HG02588 (cell line): ENCODE results near the gene CYB561A3.

Experiments
- ATAC-seq: cut with Tn5 transposase; IDR thresholded peaks from one replicate; pipeline ENCODE4 v1.9.1; 2021; ENCODE audit warnings: mild to moderate bottlenecking, moderate library complexity; ENCODE audit not compliant: unreplicated experiment

CYB561A3 gene

DNA sequence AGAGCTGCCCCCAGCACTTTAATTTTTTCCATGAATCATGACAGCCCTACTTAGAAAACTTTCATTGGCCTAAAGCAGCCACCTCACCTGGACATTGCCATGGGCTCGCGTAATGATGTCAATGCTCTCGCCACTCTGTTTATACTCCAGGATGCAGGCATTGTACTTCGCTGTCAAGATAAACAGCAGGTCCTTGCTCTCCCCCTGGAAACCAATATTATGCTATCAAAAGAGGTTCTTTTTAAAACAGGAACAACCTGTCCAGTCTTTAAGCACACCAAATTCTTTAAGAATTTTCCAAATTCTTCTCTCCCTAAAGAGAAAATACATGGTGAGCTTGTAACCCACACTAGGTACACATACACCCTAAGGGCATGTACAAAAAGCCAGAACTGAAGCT is 31.8 kb downstream of the CYB561A3 start:
- ATAC-seq = no peak

DNA sequence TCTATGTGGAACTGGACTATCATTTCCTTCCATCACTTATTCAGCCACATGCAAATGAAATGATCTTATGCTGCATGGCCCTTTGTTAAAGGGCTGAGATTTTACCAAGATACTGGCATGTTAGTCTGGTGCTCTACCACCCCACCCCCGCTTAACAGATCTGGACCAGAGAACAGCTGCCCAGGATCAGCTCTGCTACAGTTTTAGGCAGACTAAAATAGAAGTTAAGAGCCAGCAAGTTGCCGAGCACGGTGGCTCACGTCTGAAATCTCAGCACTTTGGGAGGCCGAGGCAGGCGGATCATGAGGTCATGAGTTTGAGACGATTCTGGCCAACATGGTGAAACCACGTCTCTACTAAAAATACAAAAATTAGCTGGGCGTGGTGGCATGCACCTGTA is 33.3 kb downstream of the CYB561A3 start:
- no peak for ATAC-seq

DNA sequence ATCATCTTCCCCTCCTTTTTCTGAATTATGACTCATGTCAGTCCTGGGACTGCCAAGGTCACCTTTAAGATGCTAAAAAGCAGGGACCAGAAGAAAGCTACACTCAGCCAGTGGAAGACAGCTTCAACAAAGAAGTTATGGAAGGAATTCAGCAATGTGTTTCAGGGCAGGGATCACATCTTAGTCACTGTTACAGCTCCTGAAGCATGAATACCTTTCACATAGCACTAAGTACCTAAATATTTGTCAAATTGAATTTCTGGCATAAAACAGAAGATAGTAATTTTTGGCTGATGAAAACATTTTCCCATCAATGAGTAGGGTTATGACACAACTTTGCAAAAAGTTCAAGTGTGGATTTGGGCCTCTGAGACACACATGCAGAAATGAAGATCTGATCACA is 34.0 kb downstream of the CYB561A3 start:
- ATAC-seq = no peak

DNA sequence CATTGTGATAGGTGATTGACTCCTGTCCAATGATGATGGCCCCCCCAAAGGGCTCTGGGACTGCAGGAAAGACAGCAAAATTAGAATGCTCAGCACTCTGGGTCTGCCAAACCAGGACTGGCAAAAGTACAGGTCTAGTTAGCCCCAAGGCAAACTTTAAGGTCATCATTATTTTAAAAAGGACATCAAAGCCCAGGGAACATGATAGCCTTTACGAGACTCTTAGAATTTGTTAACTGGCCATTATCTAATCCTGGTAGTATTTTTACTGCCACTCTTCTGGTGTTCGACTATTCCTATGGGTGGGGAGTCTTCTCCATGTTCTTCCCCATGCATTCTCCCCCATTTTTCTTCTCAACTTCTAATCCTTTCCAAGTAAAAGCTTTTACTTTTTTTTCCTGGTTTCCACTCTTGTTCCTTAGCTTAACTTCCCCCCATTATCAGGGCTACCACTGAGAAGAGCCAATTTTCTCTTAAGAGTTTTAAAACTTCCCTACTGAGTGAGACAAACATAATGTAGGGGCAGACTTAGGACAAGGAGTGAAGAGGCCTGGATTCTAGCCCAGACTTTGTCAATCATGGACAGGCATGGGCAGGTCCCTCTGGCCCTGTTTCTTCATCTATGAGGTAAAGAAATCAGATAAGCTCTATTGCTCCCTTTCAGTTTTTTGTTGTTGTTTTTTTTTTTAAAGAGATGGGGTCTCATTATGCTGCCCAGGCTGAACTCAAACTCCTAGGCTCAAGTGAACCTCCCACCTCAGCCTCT is 35.9 kb downstream of the CYB561A3 start:
- ATAC-seq = no peak

DNA sequence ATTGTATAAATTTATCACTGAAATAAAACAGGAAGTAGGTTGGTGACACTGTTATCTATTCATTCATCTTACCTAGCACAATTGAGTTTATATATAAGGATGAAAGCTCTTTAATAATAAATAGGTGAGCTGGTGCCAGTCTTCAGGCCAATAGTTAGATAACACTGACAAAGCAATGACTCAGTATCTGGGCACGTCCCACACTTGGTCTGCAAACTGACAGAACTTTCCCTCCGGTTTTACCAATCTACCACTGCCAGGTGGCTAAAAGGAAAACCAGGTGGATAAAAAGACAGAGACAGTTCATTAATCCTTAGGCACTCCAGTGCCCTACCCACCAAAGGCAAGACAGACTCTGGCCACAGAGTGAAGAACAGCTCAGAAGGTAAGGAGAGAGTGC is 46.4 kb downstream of the CYB561A3 start:
- ATAC-seq = no peak

DNA sequence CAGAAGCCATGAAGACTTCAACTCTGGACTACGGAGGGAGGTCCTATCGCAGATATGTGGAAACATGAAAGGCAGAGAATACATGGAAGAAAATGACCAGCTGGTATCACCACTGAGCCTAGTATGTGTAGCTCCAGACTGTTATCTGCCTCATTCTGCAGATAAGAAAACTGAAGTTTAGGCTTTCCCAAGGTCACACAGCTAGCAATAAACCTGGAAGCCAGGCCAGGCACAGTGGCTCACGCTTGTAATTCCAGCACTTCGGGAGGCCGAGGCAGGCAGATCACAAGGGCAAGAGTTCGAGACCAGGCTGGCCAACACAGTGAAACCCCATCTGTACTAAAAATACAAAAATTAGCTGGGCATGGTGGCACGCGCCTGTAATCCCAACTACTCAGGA is 50.9 kb downstream of the CYB561A3 start:
- no peak for ATAC-seq

DNA sequence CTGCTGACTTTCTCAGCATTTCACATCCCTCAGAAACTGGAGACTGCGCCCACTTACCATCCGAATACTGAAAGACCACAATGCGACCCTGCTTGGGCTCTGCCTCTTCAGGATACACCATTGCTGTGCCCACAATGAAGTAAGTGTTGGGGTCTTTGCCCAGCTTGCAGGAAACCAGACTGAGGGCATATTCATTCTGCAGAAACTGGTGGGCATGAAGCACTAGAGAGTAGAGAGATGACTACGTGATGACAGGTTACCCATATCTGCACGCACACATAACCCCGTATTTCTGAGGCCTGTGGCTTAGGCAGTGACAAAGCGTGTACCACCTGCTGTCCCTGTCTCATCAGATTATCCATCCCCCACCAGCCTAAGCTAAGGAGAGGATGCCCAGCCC is 51.9 kb downstream of the CYB561A3 start:
- no peak for ATAC-seq

DNA sequence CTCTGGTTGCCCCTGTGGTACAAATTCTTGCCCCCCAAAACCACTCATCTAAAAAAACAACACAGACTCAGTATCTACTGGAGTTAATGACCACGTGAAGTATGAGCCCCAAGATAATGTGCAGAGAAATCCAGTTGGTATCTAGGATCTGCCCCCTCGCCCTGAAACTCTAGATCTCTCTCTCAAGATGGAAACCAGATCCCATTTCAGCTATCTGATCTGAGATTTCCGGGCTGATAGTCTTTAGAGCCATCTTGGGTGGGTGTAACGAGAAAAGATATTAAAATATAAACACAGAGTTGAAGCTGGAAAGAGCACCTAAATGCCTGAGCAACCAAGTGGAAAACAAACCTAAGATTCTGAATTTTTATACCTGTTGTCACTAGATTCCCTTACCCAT is 52.5 kb downstream of the CYB561A3 start:
- no peak for ATAC-seq

DNA sequence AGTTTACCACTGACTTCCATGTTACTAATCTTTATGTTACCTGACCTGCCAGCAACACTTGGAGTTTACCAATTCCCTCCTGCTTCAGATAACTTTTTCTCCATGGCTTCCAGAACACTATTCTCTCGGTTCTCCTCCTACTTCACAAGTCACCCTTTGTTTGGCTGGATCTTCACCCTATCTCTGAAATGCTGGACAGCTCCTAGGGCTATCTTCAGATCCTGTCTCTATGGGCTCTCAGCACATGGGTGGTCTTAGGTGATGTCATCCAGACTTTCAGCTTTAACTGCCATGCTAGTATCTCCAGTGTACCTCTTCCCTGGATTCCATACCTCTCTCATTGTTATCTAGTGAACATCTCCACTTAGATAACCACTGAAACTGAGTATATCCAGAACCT is 54.3 kb downstream of the CYB561A3 start:
- ATAC-seq = no peak

DNA sequence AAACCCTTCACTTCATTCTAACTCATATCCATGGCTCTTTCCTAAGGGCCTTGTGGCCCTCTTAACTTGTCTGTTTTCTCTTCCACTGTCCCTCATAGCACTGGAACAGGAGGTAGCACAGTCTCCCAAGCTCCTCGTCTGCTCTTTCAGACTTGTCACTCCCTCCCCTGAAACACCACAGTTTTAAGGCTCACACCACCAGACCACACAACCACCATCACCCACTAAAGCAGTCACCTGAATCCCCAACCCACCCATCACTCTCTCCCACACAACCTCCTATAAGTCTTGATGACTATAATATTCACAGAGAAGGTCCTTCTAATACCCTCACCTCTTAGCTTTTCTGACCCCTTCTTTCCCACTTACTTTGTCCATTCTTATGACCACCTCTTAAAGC is 55.5 kb downstream of the CYB561A3 start:
- no peak for ATAC-seq

DNA sequence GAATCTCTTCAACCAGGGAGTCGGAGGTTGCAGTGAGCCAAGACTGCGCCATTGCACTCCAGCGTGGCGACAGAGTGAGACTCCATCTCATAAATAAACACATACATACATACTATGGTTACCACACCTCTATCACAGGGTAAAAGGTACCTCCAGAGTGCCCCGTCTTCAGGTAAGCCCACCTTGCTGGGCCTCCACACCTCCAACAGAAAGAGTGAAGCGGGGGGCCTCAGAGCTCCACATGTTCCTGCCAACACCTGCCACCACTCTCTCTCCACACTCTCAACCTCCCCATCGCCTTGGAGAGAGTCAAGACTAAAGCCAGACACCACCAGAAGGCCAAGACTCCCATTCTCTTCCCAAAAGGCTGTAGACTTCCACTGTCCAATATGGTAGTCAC is 56.3 kb downstream of the CYB561A3 start:
- ATAC-seq = no peak

DNA sequence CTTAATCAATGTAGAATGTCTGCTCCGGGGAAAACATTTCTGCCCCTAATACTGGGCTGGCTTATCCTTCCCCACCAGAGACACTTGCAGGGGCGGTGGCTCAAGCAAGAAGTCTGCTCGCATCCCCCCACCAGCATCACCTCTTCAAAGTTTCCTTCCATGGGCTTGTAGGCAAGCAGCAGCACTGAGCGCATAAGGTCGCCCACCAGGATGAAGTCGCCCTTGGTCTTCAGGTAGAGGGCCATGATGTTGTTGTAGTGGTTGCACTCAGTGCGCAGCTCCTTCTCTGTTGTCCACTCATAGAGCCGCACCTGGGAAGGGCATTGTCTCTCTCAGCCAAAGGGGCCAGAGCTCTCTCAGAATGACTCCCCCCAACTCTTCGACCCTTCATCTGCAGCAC is 58.0 kb downstream of the CYB561A3 start:
- no peak for ATAC-seq

DNA sequence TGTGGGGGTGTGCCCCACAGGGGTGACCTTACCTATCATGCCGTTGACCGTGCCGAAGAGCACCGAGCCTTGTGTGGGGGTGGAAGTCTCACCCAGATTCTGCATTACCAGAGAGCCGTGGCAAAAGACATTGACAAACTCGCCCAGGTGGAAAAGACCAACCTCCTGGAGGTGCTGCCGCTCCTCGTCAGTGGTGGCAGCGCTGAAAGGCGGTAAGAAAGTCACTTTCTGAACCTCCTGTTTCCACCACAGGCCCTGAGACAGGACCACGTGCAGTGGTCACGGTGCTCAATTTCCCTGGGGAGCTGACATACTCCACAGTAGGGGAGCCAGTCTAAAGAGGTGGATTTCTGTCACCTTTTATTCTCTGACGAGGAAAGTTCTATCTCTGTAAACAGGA is 59.1 kb downstream of the CYB561A3 start:
- ATAC-seq = no peak
